GM23338 (cell line): ENCODE measurements around the gene CXXC5. TPM values are rescaled to one million over a fixed set of nuclear protein-coding genes. Genes with fewer than 3 reads are reported as not detected.

Experiments
- ATAC-seq: fragments of 200-7000 bp; cut with Tn5 transposase; 3 replicates; pipeline ENCODE4 v1.9.1; 2020
- DNase-seq: peaks from one replicate; pipeline ENCODE4 v3.0.0-alpha.2; 2015; ENCODE audit warnings: low spot score
- H2AFZ ChIP-seq: fragments of 200-600 bp; sonication (generic); 2 replicates; pipeline ENCODE4 v1.8.0; 2016; ENCODE audit warnings: antibody characterized with exemption, mild to moderate bottlenecking, moderate library complexity
- H3F3A ChIP-seq: fragments of 200-600 bp; sonication (generic); replicated peaks from 2 replicates; pipeline ENCODE4 v1.8.0; 2017; ENCODE audit warnings: antibody characterized with exemption, mixed run types, low read depth
- H3K27ac ChIP-seq: fragments of 200-600 bp; sonication (generic); 2 replicates; pipeline ENCODE4 v1.6.1; 2016; ENCODE audit warnings: low read depth
- H3K27me3 ChIP-seq: fragments of 200-600 bp; sonication (generic); 2 replicates; pipeline ENCODE4 v1.8.0; 2016; ENCODE audit warnings: mild to moderate bottlenecking, mixed run types, moderate library complexity; ENCODE audit not compliant: insufficient read depth
- H3K36me3 ChIP-seq: fragments of 200-600 bp; sonication (generic); 2 replicates; pipeline ENCODE4 v1.8.0; 2016; ENCODE audit warnings: mild to moderate bottlenecking; ENCODE audit not compliant: insufficient read depth
- H3K4me1 ChIP-seq: fragments of 200-600 bp; sonication (generic); 2 replicates; pipeline ENCODE4 v1.8.0; 2016; ENCODE audit warnings: mild to moderate bottlenecking, moderate library complexity; ENCODE audit not compliant: insufficient read depth
- H3K4me2 ChIP-seq: fragments of 200-600 bp; sonication (generic); 2 replicates; pipeline ENCODE4 v1.7.1; 2017; ENCODE audit warnings: mixed run types
- H3K4me3 ChIP-seq: fragments of 200-600 bp; sonication (generic); 2 replicates; pipeline ENCODE4 v1.6.1; 2016; ENCODE audit warnings: mixed run types
- H3K79me2 ChIP-seq: fragments of 200-600 bp; sonication (generic); replicated peaks from 2 replicates; pipeline ENCODE4 v1.8.0; 2017; ENCODE audit warnings: mild to moderate bottlenecking; ENCODE audit not compliant: insufficient read depth
- H3K9me2 ChIP-seq: fragments of 200-600 bp; sonication (generic); 2 replicates; pipeline ENCODE4 v1.8.0; 2017; ENCODE audit not compliant: insufficient read depth
- H4K20me1 ChIP-seq: fragments of 200-600 bp; sonication (generic); replicated peaks from 2 replicates; pipeline ENCODE4 v1.8.0; 2017; ENCODE audit warnings: mild to moderate bottlenecking; ENCODE audit not compliant: insufficient read depth
- H3K27ac Mint-ChIP-seq: 2 replicates; pipeline ENCODE4 v1.8.0; 2020; ENCODE audit warnings: inconsistent platforms, mild to moderate bottlenecking, moderate library complexity, mixed read lengths
- H3K27me3 Mint-ChIP-seq: 3 replicates; pipeline ENCODE4 v1.8.0; 2022; ENCODE audit warnings: low read depth, mild to moderate bottlenecking, moderate library complexity, mixed read lengths, inconsistent platforms; ENCODE audit not compliant: insufficient read depth, poor library complexity
- H3K36me3 Mint-ChIP-seq: 3 replicates; pipeline ENCODE4 v1.8.0; 2021; ENCODE audit warnings: low read depth, mild to moderate bottlenecking, inconsistent platforms, moderate library complexity, mixed read lengths
- H3K4me1 Mint-ChIP-seq: 3 replicates; pipeline ENCODE4 v1.8.0; 2020; ENCODE audit warnings: mild to moderate bottlenecking, inconsistent platforms, mixed read lengths
- H3K4me3 Mint-ChIP-seq: 3 replicates; pipeline ENCODE4 v1.8.0; 2021; ENCODE audit warnings: moderate library complexity, mild to moderate bottlenecking, inconsistent platforms, mixed read lengths
- H3K9me3 Mint-ChIP-seq: 3 replicates; pipeline ENCODE4 v1.8.0; 2020; ENCODE audit warnings: moderate library complexity, mild to moderate bottlenecking, inconsistent platforms, mixed read lengths
- CREB1 ChIP-seq: fragments of 250-450 bp; sonication (Bioruptor Pico); IDR thresholded peaks from 2 replicates; pipeline ENCODE4 v1.5.0; 2020; ENCODE audit warnings: low read depth, mild to moderate bottlenecking, moderate library complexity
- EZH2 ChIP-seq: fragments of 200-600 bp; sonication (generic); IDR thresholded peaks from one replicate; pipeline ENCODE4 v1.8.0; 2017; ENCODE audit warnings: antibody characterized with exemption, mild to moderate bottlenecking, low read depth; ENCODE audit not compliant: unreplicated experiment
- EZH2phosphoT487 ChIP-seq: fragments of 200-600 bp; sonication (generic); IDR thresholded peaks from one replicate; pipeline ENCODE4 v1.8.1; 2018; ENCODE audit warnings: antibody characterized with exemption; ENCODE audit not compliant: unreplicated experiment
- NANOG ChIP-seq: IDR thresholded peaks from 2 replicates; pipeline ENCODE4 v1.6.1; 2016; ENCODE audit warnings: antibody characterized with exemption, borderline replicate concordance
- POLR2AphosphoS5 ChIP-seq: IDR thresholded peaks from 2 replicates; pipeline ENCODE4 v1.6.1; 2016; ENCODE audit warnings: antibody characterized with exemption, low read depth
- STAT1 ChIP-seq: IDR thresholded peaks from one replicate; pipeline ENCODE4 v1.6.1; 2016; ENCODE audit warnings: antibody characterized with exemption; ENCODE audit not compliant: unreplicated experiment
- ZNF114 ChIP-seq: fragments of 250-450 bp; sonication (Bioruptor Pico); IDR thresholded peaks from 2 replicates; pipeline ENCODE4 v1.5.0; 2020; ENCODE audit warnings: mild to moderate bottlenecking, moderate library complexity
- ZNF331 ChIP-seq: fragments of 250-450 bp; sonication (Bioruptor Pico); IDR thresholded peaks from 2 replicates; pipeline ENCODE4 v1.5.0; 2020; ENCODE audit warnings: low read depth, mild to moderate bottlenecking, moderate library complexity
- polyA plus RNA-seq: library from polyadenylated mRNA; unstranded; fragments of >200 nt; fragmentation: Nextera tagmentation; extraction: Ambion mirVana; gene quantifications from 2 replicates; pipeline ENCODE4 v1.2.1, GENCODE V29; 2016
- total RNA-seq: library from RNA; depleted of rRNA; stranded (reverse); fragments of >200 nt; shearing (Covaris generic); gene quantifications from 2 replicates; pipeline ENCODE4 v1.2.3, GENCODE V29; 2014
- TF ChIP-seq, protein P1 (sequence below), 2 experiments: fragments of 200-600 bp in 1 of 2; sonication (generic) in 1 of 2; conservative IDR thresholded peaks; 2 replicates each; pipeline versions ENCODE4 v1.5.1 to v1.6.1; 2016 to 2017; ENCODE audit warnings: antibody characterized with exemption in 2 of 2, low read depth in 2 of 2, mild to moderate bottlenecking in 2 of 2, moderate library complexity in 1 of 2
- TF ChIP-seq, protein P2 (sequence below): IDR thresholded peaks from one replicate; pipeline ENCODE4 v1.6.1; 2018; ENCODE audit warnings: antibody characterized with exemption; ENCODE audit not compliant: unreplicated experiment
- TF ChIP-seq, protein P3 (sequence below): fragments of 250-450 bp; sonication (Bioruptor Pico); IDR thresholded peaks from 2 replicates; pipeline ENCODE4 v1.5.0; 2020; ENCODE audit warnings: mild to moderate bottlenecking, moderate library complexity

Gene CXXC5
- total and polyA plus RNA-seq, 2 experiments from 2014 or later = 63.3 to 111 TPM

DNA sequence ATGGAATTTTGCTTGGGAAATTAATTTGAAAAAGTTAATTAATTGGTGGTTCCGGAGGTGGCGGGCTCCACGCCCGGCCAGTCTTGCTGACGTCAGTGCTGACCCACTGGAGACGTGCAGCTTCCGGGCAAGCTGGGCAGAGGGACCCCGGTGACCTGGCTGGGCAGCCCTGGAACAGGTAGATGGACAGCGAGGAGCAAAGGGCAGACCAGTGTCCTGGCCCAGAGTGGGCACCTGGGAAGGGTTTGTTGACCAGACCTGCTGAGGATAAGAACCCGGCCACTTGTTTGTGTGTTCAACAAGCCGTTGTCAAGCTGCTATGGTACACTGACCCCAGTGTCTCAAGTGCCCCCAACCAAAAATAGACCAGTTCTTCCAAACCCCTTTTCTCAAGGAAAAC is 17.5 kb downstream of the CXXC5 start:
- Histone ChIP-seq H3K9me2 (no peaks in the 10 kb centered on the region), H3F3A (peaks cover 15% of the 10 kb centered on the region), H3K4me2 (no peak overlapping the region), H3K79me2 (peaks cover 96% of the 10 kb centered on the region), H3K4me1 (peaks cover 35% of the 10 kb centered on the region), H3K4me3 (no peak overlapping the region), H3K36me3 (no peaks in the 10 kb centered on the region), H2AFZ (no peak overlapping the region), H4K20me1 (peaks cover 76% of the 10 kb centered on the region), H3K27me3 (no peaks in the 10 kb centered on the region), H3K27ac (no peak overlapping the region)
- TF ChIP-seq STAT1 (no peak), NANOG (no peak), EZH2phosphoT487 (no peak), POLR2AphosphoS5 (no peak)
- Mint-ChIP-seq H3K36me3 (peaks cover 3% of the 10 kb centered on the region; the same call in 2 of the 3 replicates), H3K4me1 (peaks cover 79% of the 10 kb centered on the region), H3K4me3 (no peak overlapping the region), H3K9me3 (no peaks in the 10 kb centered on the region; the same call in 2 of the 3 replicates), H3K27ac (no peak overlapping the region), H3K27me3 (peaks cover 29% of the 10 kb centered on the region)
- ATAC-seq (no peak), DNase-seq (no peak)

DNA sequence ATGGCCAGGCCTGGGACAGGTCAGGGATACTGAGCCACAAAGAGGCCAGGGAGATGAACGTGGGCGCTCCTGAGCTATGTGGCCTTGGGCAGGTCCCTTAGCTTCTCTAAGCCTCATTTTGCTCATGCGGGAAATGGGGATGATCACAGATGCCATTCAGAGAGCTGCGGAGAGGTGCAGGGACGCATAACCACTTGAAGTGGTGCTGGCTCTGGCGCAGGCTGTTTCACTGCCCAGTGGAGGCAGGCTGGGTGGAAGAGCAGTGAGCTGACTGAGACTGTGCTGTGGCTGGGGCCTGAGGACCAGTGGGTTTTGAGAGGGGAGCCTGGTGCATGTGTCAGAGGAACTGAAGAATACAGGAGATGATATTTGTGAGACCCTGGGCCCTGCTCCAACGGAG is 18.4 kb downstream of the CXXC5 start:
- no peak overlapping the region for H2AFZ ChIP-seq
- TF ChIP-seq, protein P1, sequence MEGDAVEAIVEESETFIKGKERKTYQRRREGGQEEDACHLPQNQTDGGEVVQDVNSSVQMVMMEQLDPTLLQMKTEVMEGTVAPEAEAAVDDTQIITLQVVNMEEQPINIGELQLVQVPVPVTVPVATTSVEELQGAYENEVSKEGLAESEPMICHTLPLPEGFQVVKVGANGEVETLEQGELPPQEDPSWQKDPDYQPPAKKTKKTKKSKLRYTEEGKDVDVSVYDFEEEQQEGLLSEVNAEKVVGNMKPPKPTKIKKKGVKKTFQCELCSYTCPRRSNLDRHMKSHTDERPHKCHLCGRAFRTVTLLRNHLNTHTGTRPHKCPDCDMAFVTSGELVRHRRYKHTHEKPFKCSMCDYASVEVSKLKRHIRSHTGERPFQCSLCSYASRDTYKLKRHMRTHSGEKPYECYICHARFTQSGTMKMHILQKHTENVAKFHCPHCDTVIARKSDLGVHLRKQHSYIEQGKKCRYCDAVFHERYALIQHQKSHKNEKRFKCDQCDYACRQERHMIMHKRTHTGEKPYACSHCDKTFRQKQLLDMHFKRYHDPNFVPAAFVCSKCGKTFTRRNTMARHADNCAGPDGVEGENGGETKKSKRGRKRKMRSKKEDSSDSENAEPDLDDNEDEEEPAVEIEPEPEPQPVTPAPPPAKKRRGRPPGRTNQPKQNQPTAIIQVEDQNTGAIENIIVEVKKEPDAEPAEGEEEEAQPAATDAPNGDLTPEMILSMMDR (conservative IDR thresholded peaks at IDR 0.05; ENCODE audit: low read depth in 2 of 2) = no peak
- no peak for TF ChIP-seq NANOG
- TF ChIP-seq CREB1 (CRISPR knock-in tag) = no peak
- no peak for TF ChIP-seq ZNF114
- TF ChIP-seq, protein P2, sequence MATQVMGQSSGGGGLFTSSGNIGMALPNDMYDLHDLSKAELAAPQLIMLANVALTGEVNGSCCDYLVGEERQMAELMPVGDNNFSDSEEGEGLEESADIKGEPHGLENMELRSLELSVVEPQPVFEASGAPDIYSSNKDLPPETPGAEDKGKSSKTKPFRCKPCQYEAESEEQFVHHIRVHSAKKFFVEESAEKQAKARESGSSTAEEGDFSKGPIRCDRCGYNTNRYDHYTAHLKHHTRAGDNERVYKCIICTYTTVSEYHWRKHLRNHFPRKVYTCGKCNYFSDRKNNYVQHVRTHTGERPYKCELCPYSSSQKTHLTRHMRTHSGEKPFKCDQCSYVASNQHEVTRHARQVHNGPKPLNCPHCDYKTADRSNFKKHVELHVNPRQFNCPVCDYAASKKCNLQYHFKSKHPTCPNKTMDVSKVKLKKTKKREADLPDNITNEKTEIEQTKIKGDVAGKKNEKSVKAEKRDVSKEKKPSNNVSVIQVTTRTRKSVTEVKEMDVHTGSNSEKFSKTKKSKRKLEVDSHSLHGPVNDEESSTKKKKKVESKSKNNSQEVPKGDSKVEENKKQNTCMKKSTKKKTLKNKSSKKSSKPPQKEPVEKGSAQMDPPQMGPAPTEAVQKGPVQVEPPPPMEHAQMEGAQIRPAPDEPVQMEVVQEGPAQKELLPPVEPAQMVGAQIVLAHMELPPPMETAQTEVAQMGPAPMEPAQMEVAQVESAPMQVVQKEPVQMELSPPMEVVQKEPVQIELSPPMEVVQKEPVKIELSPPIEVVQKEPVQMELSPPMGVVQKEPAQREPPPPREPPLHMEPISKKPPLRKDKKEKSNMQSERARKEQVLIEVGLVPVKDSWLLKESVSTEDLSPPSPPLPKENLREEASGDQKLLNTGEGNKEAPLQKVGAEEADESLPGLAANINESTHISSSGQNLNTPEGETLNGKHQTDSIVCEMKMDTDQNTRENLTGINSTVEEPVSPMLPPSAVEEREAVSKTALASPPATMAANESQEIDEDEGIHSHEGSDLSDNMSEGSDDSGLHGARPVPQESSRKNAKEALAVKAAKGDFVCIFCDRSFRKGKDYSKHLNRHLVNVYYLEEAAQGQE = no peak
- TF ChIP-seq EZH2 = no peak
- TF ChIP-seq, protein P3, sequence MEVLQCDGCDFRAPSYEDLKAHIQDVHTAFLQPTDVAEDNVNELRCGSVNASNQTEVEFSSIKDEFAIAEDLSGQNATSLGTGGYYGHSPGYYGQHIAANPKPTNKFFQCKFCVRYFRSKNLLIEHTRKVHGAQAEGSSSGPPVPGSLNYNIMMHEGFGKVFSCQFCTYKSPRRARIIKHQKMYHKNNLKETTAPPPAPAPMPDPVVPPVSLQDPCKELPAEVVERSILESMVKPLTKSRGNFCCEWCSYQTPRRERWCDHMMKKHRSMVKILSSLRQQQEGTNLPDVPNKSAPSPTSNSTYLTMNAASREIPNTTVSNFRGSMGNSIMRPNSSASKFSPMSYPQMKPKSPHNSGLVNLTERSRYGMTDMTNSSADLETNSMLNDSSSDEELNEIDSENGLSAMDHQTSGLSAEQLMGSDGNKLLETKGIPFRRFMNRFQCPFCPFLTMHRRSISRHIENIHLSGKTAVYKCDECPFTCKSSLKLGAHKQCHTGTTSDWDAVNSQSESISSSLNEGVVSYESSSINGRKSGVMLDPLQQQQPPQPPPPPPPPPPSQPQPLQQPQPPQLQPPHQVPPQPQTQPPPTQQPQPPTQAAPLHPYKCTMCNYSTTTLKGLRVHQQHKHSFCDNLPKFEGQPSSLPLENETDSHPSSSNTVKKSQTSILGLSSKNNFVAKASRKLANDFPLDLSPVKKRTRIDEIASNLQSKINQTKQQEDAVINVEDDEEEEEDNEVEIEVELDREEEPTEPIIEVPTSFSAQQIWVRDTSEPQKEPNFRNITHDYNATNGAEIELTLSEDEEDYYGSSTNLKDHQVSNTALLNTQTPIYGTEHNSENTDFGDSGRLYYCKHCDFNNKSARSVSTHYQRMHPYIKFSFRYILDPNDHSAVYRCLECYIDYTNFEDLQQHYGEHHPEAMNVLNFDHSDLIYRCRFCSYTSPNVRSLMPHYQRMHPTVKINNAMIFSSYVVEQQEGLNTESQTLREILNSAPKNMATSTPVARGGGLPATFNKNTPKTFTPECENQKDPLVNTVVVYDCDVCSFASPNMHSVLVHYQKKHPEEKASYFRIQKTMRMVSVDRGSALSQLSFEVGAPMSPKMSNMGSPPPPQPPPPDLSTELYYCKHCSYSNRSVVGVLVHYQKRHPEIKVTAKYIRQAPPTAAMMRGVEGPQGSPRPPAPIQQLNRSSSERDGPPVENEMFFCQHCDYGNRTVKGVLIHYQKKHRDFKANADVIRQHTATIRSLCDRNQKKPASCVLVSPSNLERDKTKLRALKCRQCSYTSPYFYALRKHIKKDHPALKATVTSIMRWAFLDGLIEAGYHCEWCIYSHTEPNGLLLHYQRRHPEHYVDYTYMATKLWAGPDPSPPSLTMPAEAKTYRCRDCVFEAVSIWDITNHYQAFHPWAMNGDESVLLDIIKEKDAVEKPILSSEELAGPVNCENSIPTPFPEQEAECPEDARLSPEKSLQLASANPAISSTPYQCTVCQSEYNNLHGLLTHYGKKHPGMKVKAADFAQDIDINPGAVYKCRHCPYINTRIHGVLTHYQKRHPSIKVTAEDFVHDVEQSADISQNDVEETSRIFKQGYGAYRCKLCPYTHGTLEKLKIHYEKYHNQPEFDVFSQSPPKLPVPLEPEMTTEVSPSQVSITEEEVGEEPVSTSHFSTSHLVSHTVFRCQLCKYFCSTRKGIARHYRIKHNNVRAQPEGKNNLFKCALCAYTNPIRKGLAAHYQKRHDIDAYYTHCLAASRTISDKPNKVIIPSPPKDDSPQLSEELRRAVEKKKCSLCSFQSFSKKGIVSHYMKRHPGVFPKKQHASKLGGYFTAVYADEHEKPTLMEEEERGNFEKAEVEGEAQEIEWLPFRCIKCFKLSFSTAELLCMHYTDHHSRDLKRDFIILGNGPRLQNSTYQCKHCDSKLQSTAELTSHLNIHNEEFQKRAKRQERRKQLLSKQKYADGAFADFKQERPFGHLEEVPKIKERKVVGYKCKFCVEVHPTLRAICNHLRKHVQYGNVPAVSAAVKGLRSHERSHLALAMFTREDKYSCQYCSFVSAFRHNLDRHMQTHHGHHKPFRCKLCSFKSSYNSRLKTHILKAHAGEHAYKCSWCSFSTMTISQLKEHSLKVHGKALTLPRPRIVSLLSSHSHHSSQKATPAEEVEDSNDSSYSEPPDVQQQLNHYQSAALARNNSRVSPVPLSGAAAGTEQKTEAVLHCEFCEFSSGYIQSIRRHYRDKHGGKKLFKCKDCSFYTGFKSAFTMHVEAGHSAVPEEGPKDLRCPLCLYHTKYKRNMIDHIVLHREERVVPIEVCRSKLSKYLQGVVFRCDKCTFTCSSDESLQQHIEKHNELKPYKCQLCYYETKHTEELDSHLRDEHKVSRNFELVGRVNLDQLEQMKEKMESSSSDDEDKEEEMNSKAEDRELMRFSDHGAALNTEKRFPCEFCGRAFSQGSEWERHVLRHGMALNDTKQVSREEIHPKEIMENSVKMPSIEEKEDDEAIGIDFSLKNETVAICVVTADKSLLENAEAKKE (CRISPR knock-in tag) = no peak
- no peak for TF ChIP-seq ZNF331 (CRISPR knock-in tag)
- TF ChIP-seq POLR2AphosphoS5 = no peak
- peaks cover 82% of the 10 kb centered on the region for H3K4me1 Mint-ChIP-seq
- no peaks in the 10 kb centered on the region; the same call in 2 of the 3 replicates for H3K9me3 Mint-ChIP-seq
- peaks cover 26% of the 10 kb centered on the region for H3K27me3 Mint-ChIP-seq
- ATAC-seq (no peak), DNase-seq (no peak)
- H3K27me3 ChIP-seq = no peaks in the 10 kb centered on the region
- peaks cover 13% of the 10 kb centered on the region for H3F3A ChIP-seq
- H3K79me2 ChIP-seq = peaks cover 99% of the 10 kb centered on the region
- no peaks in the 10 kb centered on the region for H3K9me2 ChIP-seq
- no peaks in the 10 kb centered on the region for H3K36me3 ChIP-seq
- peaks cover 4% of the 10 kb centered on the region; the same call in 2 of the 3 replicates for H3K36me3 Mint-ChIP-seq
- no peak overlapping the region for H3K4me3 ChIP-seq
- no peak overlapping the region for H3K4me2 ChIP-seq
- H4K20me1 ChIP-seq = peaks cover 85% of the 10 kb centered on the region
- no peak overlapping the region for H3K27ac Mint-ChIP-seq
- H3K4me1 ChIP-seq = peaks cover 43% of the 10 kb centered on the region
- no peak overlapping the region for H3K4me3 Mint-ChIP-seq
- H3K27ac ChIP-seq = no peak overlapping the region
